Activated CD4-positive, CD25-positive, alpha-beta regulatory T cell treated with anti-CD3 and anti-CD28 coated beads, Interleukin-2, amount 50 U/mL, for 72 hours (primary cell): ENCODE measurements around the gene EPRS1.
"Not testable (repeated sequence)": the region's sequence is repeated elsewhere in the genome, so short reads cannot be mapped to it uniquely, and the experiment has no call there.

ENCODE experiments used
- DNase-seq: peaks from one replicate; pipeline ENCODE4 v3.0.0; 2021

The EPRS1 gene

GRCh38 chr1:220046052-220046930 lies at the start of gene EPRS1:
TSS of gene EPRS1 (minus strand) at chr1:220046505. CDS start at chr1:220046388, 117 bp downstream.
- DNase-seq: peak; percentile 92

GRCh38 chr1:220094016-220094911 lies 48.0 kb upstream of the EPRS1 start, which contains the start of gene IARS2:
TSS of gene IARS2 (plus strand) at chr1:220094132. CDS start at chr1:220094217, 85 bp downstream.
- DNase-seq: peak; percentile 94

GRCh38 chr1:220093361-220094015 lies 47.2 kb upstream of the EPRS1 start:
- no peak for DNase-seq

- no peak for DNase-seq
Measured at GRCh38 chr1:220092694-220093093, 46.4 kb upstream of the EPRS1 start.

- peak; percentile 94 for DNase-seq
Measured at GRCh38 chr1:220089650-220090556, 43.6 kb upstream of the EPRS1 start, which contains the start of gene BPNT1. TSS of gene BPNT1 (minus strand) at chr1:220089788. CDS start at chr1:220079846, 9,942 bp downstream.

- not testable (repeated sequence) for DNase-seq
Measured at GRCh38 chr1:220086261-220086686, 40.0 kb upstream of the EPRS1 start.

- no peak for DNase-seq
Measured at GRCh38 chr1:220084460-220084859, 38.2 kb upstream of the EPRS1 start.

GRCh38 chr1:220077887-220078286 lies 31.6 kb upstream of the EPRS1 start:
- no peak for DNase-seq

- no peak for DNase-seq
Measured at GRCh38 chr1:220076861-220077762, 30.8 kb upstream of the EPRS1 start.

GRCh38 chr1:220067269-220068204 lies 21.2 kb upstream of the EPRS1 start:
- DNase-seq: no peak

GRCh38 chr1:220062629-220063028 lies 16.3 kb upstream of the EPRS1 start:
- DNase-seq: no peak

- no peak for DNase-seq
Measured at GRCh38 chr1:220060876-220061275, 14.6 kb upstream of the EPRS1 start.

GRCh38 chr1:220056374-220056773 lies 10.1 kb upstream of the EPRS1 start:
- DNase-seq: no peak

GRCh38 chr1:220045356-220046051 lies 801 bp downstream of the EPRS1 start:
- no peak for DNase-seq

- no peak for DNase-seq
Measured at GRCh38 chr1:220044678-220045355, 1.5 kb downstream of the EPRS1 start.

- DNase-seq: no peak
Measured at GRCh38 chr1:220043646-220044045, 2.7 kb downstream of the EPRS1 start.

GRCh38 chr1:220040028-220040596 lies 6.2 kb downstream of the EPRS1 start:
- no peak for DNase-seq

- no peak for DNase-seq
Measured at GRCh38 chr1:220038640-220039039, 7.7 kb downstream of the EPRS1 start.
